NT2/D1 (cell line): ENCODE measurements around the gene RBM25.
"Not testable (repeated sequence)": the region's sequence is repeated elsewhere in the genome, so short reads cannot be mapped to it uniquely, and the experiment has no call there.

Source experiments
- SUZ12 ChIP-seq: IDR thresholded peaks from 2 replicates; pipeline ENCODE4 v1.6.1; 2011; ENCODE audit not compliant: insufficient read length, insufficient read depth; ENCODE audit errors: extremely low read depth
- YY1 ChIP-seq: IDR thresholded peaks from 2 replicates; pipeline ENCODE4 v1.6.1; 2011; ENCODE audit not compliant: insufficient read length, insufficient read depth
- ZNF274 ChIP-seq: IDR thresholded peaks from 2 replicates; pipeline ENCODE4 v1.6.1; 2011; ENCODE audit warnings: mild to moderate bottlenecking, low read depth, low read length

DNA sequence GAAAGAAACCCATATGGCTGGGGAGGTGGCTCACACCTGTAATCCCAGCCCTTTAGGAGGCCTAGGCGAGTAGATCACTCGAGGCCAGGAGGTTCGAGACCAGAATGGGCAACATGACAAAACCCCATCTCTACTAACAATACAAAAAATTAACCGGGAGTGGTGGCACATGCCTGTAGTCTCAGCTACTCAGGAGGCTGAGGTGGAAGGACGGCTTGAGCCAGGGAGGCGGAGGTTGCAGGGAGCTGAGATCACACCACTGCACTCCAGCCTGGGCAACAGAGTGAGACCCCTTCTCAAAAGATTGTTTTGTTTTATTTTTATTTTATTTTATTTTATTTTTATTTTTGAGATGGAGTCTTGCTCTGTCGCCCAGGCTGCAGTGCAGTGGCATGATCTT is 47.1 kb upstream of the RBM25 start:
- TF ChIP-seq YY1, ZNF274, SUZ12: not testable (repeated sequence)
